ENCODE results near the gene KRT6C.
"Not testable (repeated sequence)": the region's sequence is repeated elsewhere in the genome, so short reads cannot be mapped to it uniquely, and the experiment has no call there.

The KRT6C gene

GRCh38 chr12:52454411-52455201 lies 19.0 kb downstream of the KRT6C start:
- DNase-seq, result no peak

GRCh38 chr12:52452101-52452500 lies 21.5 kb downstream of the KRT6C start, which contains the start of gene KRT6B:
KRT6B (minus strand) TSS chr12:52452146; CDS start chr12:52452078, 68 bp downstream.
- DNase-seq, result no peak

GRCh38 chr12:52448228-52448627 lies 25.4 kb downstream of the KRT6C start:
- no peak for DNase-seq

GRCh38 chr12:52447196-52447595 lies 26.4 kb downstream of the KRT6C start:
- DNase-seq, result not testable (repeated sequence)

- no peak for DNase-seq
These were observed 27.1 kb downstream of the KRT6C start for GRCh38 chr12:52446367-52447045.

- no peak for DNase-seq
These were observed 27.7 kb downstream of the KRT6C start for GRCh38 chr12:52445876-52446275.

GRCh38 chr12:52444647-52445595 lies 28.7 kb downstream of the KRT6C start:
- DNase-seq, result no peak

GRCh38 chr12:52443966-52444365 lies 29.6 kb downstream of the KRT6C start:
- DNase-seq, result no peak

GRCh38 chr12:52442600-52443061 lies 31.0 kb downstream of the KRT6C start:
- DNase-seq, result peak; percentile 97

GRCh38 chr12:52441320-52441911 lies 32.2 kb downstream of the KRT6C start:
- peak; percentile 50 for DNase-seq

- DNase-seq, result peak; percentile 60
These were observed 32.7 kb downstream of the KRT6C start for GRCh38 chr12:52440821-52441319.

- no peak for DNase-seq
These were observed 33.8 kb downstream of the KRT6C start for GRCh38 chr12:52439845-52440244.

GRCh38 chr12:52439420-52439819 lies 34.2 kb downstream of the KRT6C start:
- DNase-seq, result no peak

GRCh38 chr12:52438305-52439301 lies 35.0 kb downstream of the KRT6C start:
- DNase-seq, result no peak

GRCh38 chr12:52437508-52437907 lies 36.1 kb downstream of the KRT6C start:
- no peak for DNase-seq

GRCh38 chr12:52436828-52437474 lies 36.7 kb downstream of the KRT6C start:
- no peak for DNase-seq

GRCh38 chr12:52436000-52436827 lies 37.4 kb downstream of the KRT6C start:
- DNase-seq, result no peak

GRCh38 chr12:52435659-52435999 lies 38.0 kb downstream of the KRT6C start:
- DNase-seq, result no peak

- DNase-seq, result peak; percentile 51
These were observed 38.7 kb downstream of the KRT6C start for GRCh38 chr12:52434760-52435530.
